Anterior cingulate cortex (tissue), 58 donors: Measurements from ENCODE around the gene VASH2.
"Not testable (repeated sequence)": the region's sequence is repeated elsewhere in the genome, so short reads cannot be mapped to it uniquely, and the experiment has no call there.

Source experiments
- DNase-seq, 58 donors: peaks; one replicate each; lab custom pipeline; 2025; lab: John Stamatoyannopoulos, UW

VASH2 gene

GRCh38 chr1:213017447-213018273, 67.3 kb downstream of the VASH2 start:
- DNase-seq: no peak

DNA sequence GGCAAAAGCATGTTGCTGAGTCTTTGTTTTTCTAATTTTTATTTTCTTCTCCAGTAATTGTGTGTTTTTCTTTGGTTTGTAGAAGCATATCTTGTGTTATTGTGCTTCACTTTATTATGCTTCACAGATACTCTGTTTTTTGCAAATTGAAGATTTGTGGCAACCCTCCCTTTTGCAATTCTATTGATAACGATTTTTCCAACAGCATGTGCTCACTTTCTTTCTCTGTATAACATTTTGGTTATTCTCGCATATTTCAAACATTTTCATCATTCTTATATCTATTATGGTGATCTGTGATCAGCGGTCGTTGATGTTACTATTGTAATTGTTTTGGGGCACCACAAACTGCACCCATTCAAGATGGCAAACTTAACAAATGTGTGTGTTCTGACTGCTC, 69.1 kb downstream of the VASH2 start:
- no peak for DNase-seq

- DNase-seq: no peak
Measured at GRCh38 chr1:213020016-213020415, 69.7 kb downstream of the VASH2 start.

GRCh38 chr1:213027024-213027423, 76.7 kb downstream of the VASH2 start:
- not testable (repeated sequence) for DNase-seq

DNA sequence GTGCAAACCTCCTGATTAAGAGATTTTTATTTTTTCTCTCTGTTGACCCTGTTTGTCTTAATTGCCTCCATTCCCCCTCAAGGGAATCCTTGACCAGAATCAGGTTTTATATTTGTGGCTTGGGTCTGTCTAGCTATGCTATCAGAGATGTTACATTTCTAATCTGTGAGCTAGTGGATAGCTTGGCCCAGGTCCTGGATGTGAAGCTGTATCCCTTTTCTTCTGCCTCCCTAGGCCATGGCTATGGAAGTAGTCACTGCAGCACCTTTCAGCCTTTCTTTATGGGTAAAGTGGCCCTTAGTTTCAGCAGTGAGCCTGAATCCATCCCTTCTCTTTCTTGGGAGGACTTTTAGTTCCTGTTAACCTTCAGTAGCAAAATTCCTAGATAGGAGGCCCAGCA, 82.3 kb downstream of the VASH2 start:
- DNase-seq: no peak

DNA sequence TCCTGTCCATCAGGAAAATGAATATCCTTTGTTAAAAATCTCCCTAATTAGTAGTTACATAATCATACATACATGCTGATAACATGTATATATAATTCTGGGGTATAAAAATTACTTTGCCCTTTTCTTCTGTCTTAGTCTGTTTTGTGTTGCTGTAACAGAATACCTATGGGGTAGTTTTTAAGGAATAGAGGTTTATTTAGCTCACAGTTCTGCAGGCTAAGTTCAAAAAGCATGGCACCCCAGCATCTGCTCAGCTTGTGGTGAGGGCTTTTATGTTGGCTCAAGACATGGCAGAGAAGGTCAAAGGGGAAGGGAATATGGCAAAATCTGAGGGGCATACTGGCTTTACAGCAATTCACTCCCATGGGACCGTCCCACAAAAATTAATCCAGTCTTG, 84.4 kb downstream of the VASH2 start:
- no peak for DNase-seq

DNA sequence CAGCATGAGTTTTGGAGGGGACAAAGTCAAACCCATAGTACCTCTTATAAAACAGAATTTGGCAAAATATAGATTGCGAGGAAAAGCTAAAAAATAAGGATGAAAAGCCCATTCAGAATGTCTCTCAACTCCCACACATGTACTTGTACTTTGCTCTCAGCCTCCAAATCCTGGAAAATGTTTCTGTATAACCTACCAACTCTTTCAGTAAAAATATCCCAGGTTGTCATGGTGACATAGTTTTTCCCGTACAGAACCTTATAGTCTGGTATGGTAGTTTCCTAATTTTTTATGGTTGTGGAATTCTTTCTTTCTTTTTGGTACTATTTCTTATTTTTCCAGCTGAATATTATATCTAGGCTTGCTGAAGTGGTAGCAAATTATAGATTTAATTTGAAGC, 85.2 kb downstream of the VASH2 start:
- peak in 2 of 58 donors; percentile 43 to 48 for DNase-seq
